Measurements from ENCODE around the gene SLC25A47.

GRCh38 chr14:100362311-100362927 lies 39.3 kb downstream of the SLC25A47 start:
- TF ChIP-seq POLR2A (IDR thresholded peaks at IDR 0.05; ENCODE audit: low read depth, low read length) (no peak), CTCF (IDR thresholded peaks at IDR 0.05; ENCODE audit: extremely low read depth in 1 of 2, insufficient read depth in 1 of 2, low read depth in 1 of 2, low read length in 2 of 2) (no peak), EZH2 (IDR thresholded peaks at IDR 0.05; ENCODE audit: borderline replicate concordance, low read depth, low read length, severe bottlenecking) (no peak), MYC (IDR thresholded peaks at IDR 0.05; ENCODE audit: low read depth, low read length) (no peak), POLR2AphosphoS5 (IDR thresholded peaks at IDR 0.05; ENCODE audit: insufficient read depth, low read depth, low read length) (no peak)
- TF ChIP-seq, protein P1, sequence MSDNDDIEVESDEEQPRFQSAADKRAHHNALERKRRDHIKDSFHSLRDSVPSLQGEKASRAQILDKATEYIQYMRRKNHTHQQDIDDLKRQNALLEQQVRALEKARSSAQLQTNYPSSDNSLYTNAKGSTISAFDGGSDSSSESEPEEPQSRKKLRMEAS (IDR thresholded peaks at IDR 0.05; ENCODE audit: insufficient read depth, insufficient read length), result no peak
